RWPE1 (cell line): ENCODE data around the gene PTPRU.

ENCODE experiments used
- CTCF ChIA-PET: fragments of 350-600 bp; sonication (Branson Sonifier 250); formaldehyde crosslinking; extraction: SDS; loops from one replicate; lab custom pipeline; 2021; lab: Yijun Ruan, JAX
- POLR2A ChIA-PET: fragments of 400-600 bp; formaldehyde crosslinking; extraction: SDS; loops from one replicate; lab custom pipeline; 2020; ENCODE audit warnings: antibody characterized with exemption; ENCODE audit not compliant: low non-redundant PET; lab: Yijun Ruan, JAX
- DNase-seq: peaks from one replicate; pipeline ENCODE4 v3.0.0; 2012; ENCODE audit warnings: low spot score
- H3K27ac ChIP-seq: fragments of 450-650 bp; 2 replicates; pipeline ENCODE4 v1.5.1; 2017
- CTCF ChIP-seq: fragments of 450-650 bp; conservative IDR thresholded peaks from 2 replicates; pipeline ENCODE4 v1.5.1; 2017; ENCODE audit warnings: low read depth, mild to moderate bottlenecking

Gene PTPRU

GRCh38 chr1:29267321-29268070 is 31.2 kb downstream of the PTPRU start:
- no peak overlapping the region for H3K27ac ChIP-seq
- ChIA-PET CTCF (interaction anchor here (0.7 kb wide), 1 partner anchor 63 kb away, joined by 3 read pairs; no protein-coding TSS in a partner anchor), POLR2A (no interaction called here)
- DNase-seq, result no peak
- TF ChIP-seq CTCF, result no peak

GRCh38 chr1:29269382-29269781 is 33.1 kb downstream of the PTPRU start:
- H3K27ac ChIP-seq, result no peak overlapping the region
- CTCF ChIA-PET, result no interaction called here
- no peak for DNase-seq
- TF ChIP-seq CTCF, result no peak
- POLR2A ChIA-PET, result no interaction called here

GRCh38 chr1:29270929-29271521 is 34.7 kb downstream of the PTPRU start:
- ChIA-PET CTCF (no interaction called here), POLR2A (no interaction called here)
- no peak for TF ChIP-seq CTCF
- DNase-seq, result no peak
- peak overlapping the region; percentile 71; the same call in 1 of the 2 replicates for H3K27ac ChIP-seq

- CTCF ChIA-PET, result no interaction called here
- POLR2A ChIA-PET, result no interaction called here
These were observed 35.4 kb downstream of the PTPRU start for GRCh38 chr1:29271724-29272123.

GRCh38 chr1:29272147-29272907 is 36.0 kb downstream of the PTPRU start:
- no peak for DNase-seq
- ChIA-PET POLR2A (no interaction called here), CTCF (interaction anchor here (0.6 kb wide), 1 partner anchor 29 kb away, joined by 4 read pairs; no protein-coding TSS in a partner anchor)
- H3K27ac ChIP-seq, result peak overlapping the region; percentile 71
- TF ChIP-seq CTCF, result no peak

More at GRCh38 chr1:29271724-29272123, 35.4 kb downstream of the PTPRU start:
- TF ChIP-seq CTCF, result no peak
- H3K27ac ChIP-seq, result peak overlapping the region; percentile 71
- DNase-seq, result peak; percentile 86

- no peak for TF ChIP-seq CTCF
These were observed 39.1 kb downstream of the PTPRU start for GRCh38 chr1:29275435-29275834.

More at GRCh38 chr1:29275435-29275834, 39.1 kb downstream of the PTPRU start:
- H3K27ac ChIP-seq, result no peak overlapping the region
- CTCF ChIA-PET, result interaction anchor here (0.6 to 0.8 kb wide), 2 partner anchors 9 to 18 kb away, joined by 3 to 5 read pairs; no protein-coding TSS in a partner anchor
- POLR2A ChIA-PET, result no interaction called here
- no peak for DNase-seq
